Lower leg skin (tissue), 4 donors: ENCODE data around the gene PYGO1. TPM values are rescaled to one million over a fixed set of nuclear protein-coding genes. Genes with fewer than 3 reads are reported as not detected.
"Not testable (repeated sequence)": the region's sequence is repeated elsewhere in the genome, so short reads cannot be mapped to it uniquely, and the experiment has no call there.

Experiments
- DNase-seq, 2 donors: peaks; one replicate each; pipeline ENCODE4 v3.0.0-alpha.2; 2019; ENCODE audit warnings: low spot score in 2 of 2
- H3K4me3 ChIP-seq: fragments of 200-600 bp; sonication (generic); 2 replicates; pipeline ENCODE4 v1.5.1; 2017; ENCODE audit warnings: mild to moderate bottlenecking, low read depth; ENCODE audit not compliant: poor library complexity, severe bottlenecking
- CTCF ChIP-seq, 3 donors: fragments of 450-650 bp; IDR thresholded peaks; one replicate each; pipeline ENCODE4 v1.5.1; 2016; ENCODE audit warnings: antibody characterized with exemption in 3 of 3, mild to moderate bottlenecking in 3 of 3, moderate library complexity in 2 of 3
- POLR2A ChIP-seq, 2 donors: fragments of 450-650 bp; IDR thresholded peaks; one replicate each; pipeline ENCODE4 v1.6.1; 2016 to 2017; ENCODE audit warnings: antibody characterized with exemption in 2 of 2, mild to moderate bottlenecking in 1 of 2, moderate library complexity in 1 of 2
- WGBS, 2 donors: methylation state at CpG; one replicate each; pipeline ENCODE4 v1.1.5; 2018; 5-methylcytosine and 5-hydroxymethylcytosine counted together
- intact Hi-C: fragments of 100-400 bp; cut with DNase I; formaldehyde crosslinking; loops from one replicate; pipeline ENCODE4 v1.15.0; 2023; ENCODE audit warnings: low total_unique reads
- total RNA-seq, 4 donors: library from RNA; depleted of rRNA; stranded (reverse); fragments of >200 nt; gene quantifications; one replicate each; pipeline ENCODE4 v1.1.0, GENCODE V29; 2016

PYGO1 gene
- total RNA-seq, 4 donors from 2014 or later: 1.8 to 4.1 (median 3.2) TPM

DNA sequence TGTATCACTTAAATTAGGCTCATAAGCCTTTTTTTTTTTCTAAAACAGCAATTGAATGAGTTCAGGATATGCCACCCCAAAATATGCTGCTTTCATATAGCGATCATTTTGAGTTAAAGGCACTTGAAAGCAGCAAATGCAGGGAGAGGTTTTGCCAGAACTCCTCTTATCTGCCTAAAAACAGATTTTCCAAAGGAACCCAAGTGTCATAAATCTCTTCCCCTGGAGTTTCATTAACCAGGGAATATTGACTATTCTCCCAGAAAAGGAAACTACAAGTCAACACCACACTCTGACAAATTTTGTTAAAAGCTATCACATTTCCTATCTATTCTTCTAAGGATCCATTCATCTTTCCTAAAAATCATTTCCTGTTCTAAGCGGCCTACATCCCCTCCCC lies 91.4 kb downstream of the PYGO1 start:
- intact Hi-C loops: loop anchor here (5.0 kb wide), 1 partner anchor 1529 kb away; no protein-coding TSS in a partner anchor
- DNase-seq: no peak
- TF ChIP-seq POLR2A (IDR thresholded peaks at IDR 0.05) (no peak), CTCF (IDR thresholded peaks at IDR 0.05) (no peak)
- no peak overlapping the region for H3K4me3 ChIP-seq
- WGBS, 2 donors: 55 to 75% methylated on average over 2 of the region's 2 CpGs

DNA sequence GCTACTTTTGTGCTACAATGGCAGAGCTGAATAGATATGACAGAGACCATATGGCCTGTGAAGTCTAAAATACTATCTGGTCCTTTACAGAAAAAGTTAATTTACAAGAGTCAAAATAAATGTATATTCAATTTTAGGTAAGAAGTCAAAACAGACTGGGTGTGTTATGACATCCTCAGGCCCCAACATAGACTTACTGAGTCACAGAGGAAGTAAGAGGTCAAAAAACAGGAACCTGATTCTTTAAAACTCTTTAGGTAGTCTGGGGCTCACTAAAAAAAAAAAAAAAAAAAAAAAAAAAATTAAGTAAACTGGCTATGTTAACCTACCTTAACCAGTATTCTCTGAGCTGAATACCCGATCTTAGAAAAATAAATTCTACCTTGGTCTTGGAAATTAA lies 93.2 kb downstream of the PYGO1 start:
- intact Hi-C loops: loop anchor here (5.0 kb wide), 1 partner anchor 1528 kb away; no protein-coding TSS in a partner anchor
- no peak for DNase-seq
- WGBS, 2 donors: 89 to 100% methylated on average over 1 of the region's 1 CpG
- TF ChIP-seq CTCF (IDR thresholded peaks at IDR 0.05) (no peak), POLR2A (IDR thresholded peaks at IDR 0.05) (no peak)
- H3K4me3 ChIP-seq: no peak overlapping the region

DNA sequence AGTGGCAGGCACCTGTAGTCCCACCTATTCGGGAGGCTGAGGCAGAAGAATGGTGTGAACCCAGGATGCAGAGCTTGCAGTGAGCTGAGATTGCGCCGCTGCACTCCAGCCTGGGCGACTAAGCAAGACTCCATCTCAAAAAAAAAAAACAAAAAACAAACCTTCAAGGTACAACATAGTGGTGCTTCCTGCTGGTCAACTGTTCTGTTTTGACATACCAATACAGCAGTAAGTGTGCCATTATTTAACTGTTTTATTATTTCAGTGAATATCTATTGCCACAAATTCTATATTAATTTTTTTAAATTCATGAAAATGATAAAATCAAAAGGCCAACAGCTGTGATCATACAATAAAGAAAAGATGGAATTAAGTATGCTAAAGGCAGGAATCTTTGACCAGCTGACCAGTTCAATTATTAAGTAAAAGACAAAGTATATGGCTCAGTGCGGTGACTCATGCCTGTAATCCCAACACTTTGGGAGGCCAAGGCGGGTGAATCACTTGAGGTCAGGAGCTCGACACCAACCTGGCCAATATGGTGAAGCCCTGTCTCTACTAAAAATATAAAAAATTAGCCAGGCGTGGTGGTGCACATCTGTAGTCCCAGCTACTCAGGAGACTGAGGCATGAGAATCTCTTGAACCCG lies 99.1 kb downstream of the PYGO1 start:
- H3K4me3 ChIP-seq, intact Hi-C loops, DNase-seq: not testable (repeated sequence)
- 92 to 94% methylated on average over 9 of the region's 9 CpGs for WGBS, 2 donors

Other genes starting within 250 kb of the PYGO1 start
- 10 to 100 TPM; 20.1 to 36.1 (median 25.4) TPM for gene CCPG1, start 180.0 kb downstream of the PYGO1 start, total RNA-seq
- gene PIERCE2, start 179.8 kb downstream of the PYGO1 start, total RNA-seq: 1 to 10 TPM; 1.5 to 3.3 (median 2.8) TPM
- gene DNAAF4, start 80.1 kb downstream of the PYGO1 start, total RNA-seq: 1 to 10 TPM in 1 of 4 donors, under 1 TPM in 3; 0.34 to 1.2 (median 0.49) TPM
- under 1 TPM in 3 of 4 donors, not detected in 1; 0.04 to 0.54 (median 0.29) TPM for gene PRTG, start 154.8 kb upstream of the PYGO1 start, total RNA-seq